K562 (cell line): Measurements from ENCODE around the gene TLX3. TPM values are rescaled to one million over a fixed set of nuclear protein-coding genes. Genes with fewer than 3 reads are reported as not detected.
A peak's percentile ranks its signal among the peaks of the same experiment; 100 is the strongest.

ENCODE experiments used
- ATAC-seq: fragments of 200-7000 bp; cut with Tn5 transposase; 3 replicates; pipeline ENCODE4 v1.9.1; 2020; ENCODE audit warnings: moderate library complexity
- BruUV-seq: library from RNA; stranded (reverse); fragments of 400-500 nt; replicated peaks from 2 replicates; lab custom pipeline; 2021; lab: Mats Ljungman, UMichigan
- CTCF ChIA-PET: fragments of 300-600 bp; formaldehyde crosslinking; extraction: SDS; loops from one replicate; lab custom pipeline; 2021; ENCODE audit warnings: low intra/inter-chr PET ratio; lab: Yijun Ruan, JAX
- POLR2A ChIA-PET: fragments of 300-600, 350-650 bp; sonication (Branson Sonifier 250); formaldehyde crosslinking; extraction: SDS; loops from one replicate; lab custom pipeline; 2021; ENCODE audit warnings: antibody characterized with exemption, inconsistent platforms; lab: Yijun Ruan, JAX
- DNase-seq, 4 experiments: peaks; one replicate each; pipeline versions ENCODE4 v3.0.0 to v3.0.0-alpha.2; 2011 to 2018; ENCODE audit warnings: low spot score in 3 of 4, mixed read lengths in 3 of 4; ENCODE audit errors: extremely low read depth in 1 of 4
- FAIRE-seq: peaks from 2 replicates; lab custom pipeline; 2011; peaks lifted over from hg19 to GRCh38; lab: Jason Lieb, UNC
- H2AFZ ChIP-seq: 2 replicates; pipeline ENCODE4 v1.6.0; 2011; ENCODE audit warnings: low read depth, low read length, control low read depth, inconsistent platforms
- H3K27ac ChIP-seq: fragments of 200-600 bp; 3 replicates; pipeline ENCODE4 v1.8.0; 2011; ENCODE audit warnings: low read depth, mild to moderate bottlenecking, control low read depth, inconsistent platforms, low read length, moderate library complexity, mixed read lengths; ENCODE audit errors: extremely low read depth
- H3K27me3 ChIP-seq, 2 experiments: fragments of 300-600 bp in 1 of 2; 2 replicates in 1 of 2; 3 replicates in 1 of 2; pipeline versions ENCODE4 v1.6.0 to v1.8.0; 2011; ENCODE audit warnings: inconsistent platforms in 2 of 2, low read length in 2 of 2, mild to moderate bottlenecking in 1 of 2, mixed read lengths in 1 of 2, moderate library complexity in 1 of 2; ENCODE audit not compliant: control insufficient read depth in 2 of 2, insufficient read depth in 2 of 2
- H3K36me3 ChIP-seq: fragments of 300-600 bp; 3 replicates; pipeline ENCODE4 v1.8.0; 2011; ENCODE audit warnings: mild to moderate bottlenecking, low read length, inconsistent platforms; ENCODE audit not compliant: control insufficient read depth, insufficient read depth
- H3K4me1 ChIP-seq, 2 experiments: fragments of 200-600 bp in 1 of 2; replicated peaks in 1 of 2; 2 replicates in 1 of 2; 3 replicates in 1 of 2; pipeline versions ENCODE4 v1.5.1 to v1.8.0; 2011; ENCODE audit warnings: inconsistent platforms in 2 of 2, low read length in 2 of 2, mild to moderate bottlenecking in 1 of 2, mixed read lengths in 1 of 2, moderate library complexity in 1 of 2; ENCODE audit not compliant: control insufficient read depth in 2 of 2, insufficient read depth in 2 of 2
- H3K4me2 ChIP-seq: 2 replicates; pipeline ENCODE4 v1.6.1; 2011; ENCODE audit warnings: low read length, control low read depth, inconsistent platforms, mixed read lengths; ENCODE audit not compliant: insufficient read depth
- H3K4me3 ChIP-seq: fragments of 200-600 bp; sonication (generic), shearing (Covaris generic); 2 replicates; pipeline ENCODE4 v1.5.1; 2016; ENCODE audit warnings: control low read depth, inconsistent platforms
- H3K79me2 ChIP-seq: fragments of 200-600 bp; 3 replicates; pipeline ENCODE4 v1.8.0; 2011; ENCODE audit warnings: low read length, inconsistent platforms; ENCODE audit not compliant: control insufficient read depth, insufficient read depth
- H3K9ac ChIP-seq, 2 experiments: 2 replicates each; pipeline versions ENCODE4 v1.6.0 to v1.6.1; 2011; ENCODE audit warnings: low read depth in 2 of 2, low read length in 2 of 2, control low read depth in 1 of 2, inconsistent platforms in 1 of 2, mild to moderate bottlenecking in 1 of 2, mixed read lengths in 1 of 2; ENCODE audit not compliant: insufficient read depth in 1 of 2
- H3K9me1 ChIP-seq: one replicate; pipeline ENCODE4 v1.6.0; 2011; ENCODE audit warnings: inconsistent platforms, mild to moderate bottlenecking, low read length, moderate library complexity; ENCODE audit not compliant: control insufficient read depth, insufficient read depth
- H3K9me3 ChIP-seq: replicated peaks from 2 replicates; pipeline ENCODE4 v1.5.1; 2011; ENCODE audit warnings: low read depth, low read length, inconsistent platforms; ENCODE audit not compliant: control insufficient read depth, insufficient read depth
- H4K20me1 ChIP-seq: replicated peaks from 2 replicates; pipeline ENCODE4 v1.6.1; 2011; ENCODE audit warnings: low read length, inconsistent platforms, mixed read lengths; ENCODE audit not compliant: control insufficient read depth, insufficient read depth
- ELF4 ChIP-seq: fragments of 450-650 bp; formaldehyde crosslinking; IDR thresholded peaks from 2 replicates; pipeline ENCODE4 v1.4.0; 2022; ENCODE audit warnings: missing genetic modification characterization
- HNRNPL ChIP-seq: fragments of 200-400 bp; formaldehyde crosslinking; IDR thresholded peaks from 2 replicates; pipeline ENCODE4 v1.6.1; 2017; ENCODE audit warnings: low read depth, mild to moderate bottlenecking, low read length
- MTA1 ChIP-seq: fragments of 450-650 bp; IDR thresholded peaks from 2 replicates; pipeline ENCODE4 v1.6.1; 2017; ENCODE audit warnings: borderline replicate concordance
- NCOA4 ChIP-seq: fragments of 450-650 bp; IDR thresholded peaks from 2 replicates; pipeline ENCODE4 v1.6.1; 2018; ENCODE audit warnings: mild to moderate bottlenecking; ENCODE audit not compliant: partially characterized antibody
- NFYB ChIP-seq: IDR thresholded peaks from 2 replicates; pipeline ENCODE4 v1.6.1; 2011; ENCODE audit warnings: mild to moderate bottlenecking, moderate library complexity; ENCODE audit not compliant: insufficient read length; ENCODE audit errors: extremely low read depth
- RBM39 ChIP-seq: fragments of 200-400 bp; formaldehyde crosslinking; optimal IDR thresholded peaks from 2 replicates; pipeline ENCODE3; 2018; ENCODE audit warnings: low read depth, low read length
- SPI1 ChIP-seq: IDR thresholded peaks from 2 replicates; pipeline ENCODE4 v1.6.1; 2011; ENCODE audit warnings: low read depth, low read length, control low read depth, borderline replicate concordance
- ZNF316 ChIP-seq: fragments of 450-650 bp; IDR thresholded peaks from 2 replicates; pipeline ENCODE4 v1.6.1; 2016
- WGBS: fragments of 100-300 bp; shearing (Covaris generic); methylation state at CpG from one replicate; pipeline ENCODE4 v1.1.6; 2016; ENCODE audit warnings: low coverage, mixed read lengths; ENCODE audit not compliant: insufficient coverage; ENCODE audit errors: missing lambda C conversion rate; 5-methylcytosine and 5-hydroxymethylcytosine counted together
- in situ Hi-C: fragments of 300-500 bp; cut with MboI; formaldehyde crosslinking; loops from 4 replicates; pipeline ENCODE4 v1.15.0; 2018; ENCODE audit warnings: inconsistent platforms, mixed read lengths
- intact Hi-C: fragments of 100-400 bp; cut with micrococcal nuclease; formaldehyde crosslinking; loops from 2 replicates; pipeline ENCODE4 v1.14.2; 2022
- polyA plus RNA-seq, 8 experiments: library from polyadenylated mRNA; depleted of rRNA in 4 of 8; stranded (reverse) in 5 of 8; unstranded in 3 of 8; fragments of >200 nt; fragmentation: Nextera tagmentation in 2 of 8; fragmentation: Illumina TruSeq in 1 of 8; extraction: Ambion mirVana in 2 of 8; extraction: Trizol in 1 of 8; gene quantifications; 2 replicates each; pipeline versions ENCODE4 v1.2.1 to v1.2.3, GENCODE V29; 2011 to 2014; ENCODE audit warnings: inconsistent platforms in 1 of 8, missing spikeins in 1 of 8
- total RNA-seq, 7 experiments: library from RNA; depleted of rRNA in 6 of 7; stranded (reverse); fragments of >200 nt in 6 of 7; fragmentation: Illumina TruSeq in 2 of 7; extraction: Trizol in 2 of 7; gene quantifications; 2 replicates each; pipeline versions ENCODE4 v1.2.1 to v1.2.3, GENCODE V29; 2011 to 2021; ENCODE audit warnings: low replicate concordance in 1 of 7
- TF ChIP-seq, protein P1 (sequence below): fragments of 450-650 bp; formaldehyde crosslinking; IDR thresholded peaks from 2 replicates; pipeline ENCODE4 v1.4.0; 2020; ENCODE audit warnings: mild to moderate bottlenecking
- TF ChIP-seq, protein P2 (sequence below): sonication (generic); formaldehyde crosslinking; IDR thresholded peaks from 2 replicates; pipeline ENCODE4 v1.8.0; 2022; ENCODE audit warnings: missing genetic modification reagents, mild to moderate bottlenecking, borderline replicate concordance
- TF ChIP-seq, protein P3 (sequence below), 2 experiments: IDR thresholded peaks; 2 replicates each; pipeline ENCODE4 v1.6.1; 2011; ENCODE audit warnings: borderline replicate concordance in 1 of 2, control low read depth in 1 of 2, low read depth in 1 of 2, low read length in 1 of 2, mild to moderate bottlenecking in 1 of 2, mixed read lengths in 1 of 2, moderate library complexity in 1 of 2; ENCODE audit not compliant: insufficient read depth in 1 of 2, insufficient read length in 1 of 2, poor library complexity in 1 of 2, severe bottlenecking in 1 of 2; ENCODE audit errors: extremely low read depth in 1 of 2

The TLX3 gene
- total and polyA plus RNA-seq, 9 of the 15 experiments (the other 6 are each of a cell fraction or from before 2014, with no cell fraction given): not detected

DNA sequence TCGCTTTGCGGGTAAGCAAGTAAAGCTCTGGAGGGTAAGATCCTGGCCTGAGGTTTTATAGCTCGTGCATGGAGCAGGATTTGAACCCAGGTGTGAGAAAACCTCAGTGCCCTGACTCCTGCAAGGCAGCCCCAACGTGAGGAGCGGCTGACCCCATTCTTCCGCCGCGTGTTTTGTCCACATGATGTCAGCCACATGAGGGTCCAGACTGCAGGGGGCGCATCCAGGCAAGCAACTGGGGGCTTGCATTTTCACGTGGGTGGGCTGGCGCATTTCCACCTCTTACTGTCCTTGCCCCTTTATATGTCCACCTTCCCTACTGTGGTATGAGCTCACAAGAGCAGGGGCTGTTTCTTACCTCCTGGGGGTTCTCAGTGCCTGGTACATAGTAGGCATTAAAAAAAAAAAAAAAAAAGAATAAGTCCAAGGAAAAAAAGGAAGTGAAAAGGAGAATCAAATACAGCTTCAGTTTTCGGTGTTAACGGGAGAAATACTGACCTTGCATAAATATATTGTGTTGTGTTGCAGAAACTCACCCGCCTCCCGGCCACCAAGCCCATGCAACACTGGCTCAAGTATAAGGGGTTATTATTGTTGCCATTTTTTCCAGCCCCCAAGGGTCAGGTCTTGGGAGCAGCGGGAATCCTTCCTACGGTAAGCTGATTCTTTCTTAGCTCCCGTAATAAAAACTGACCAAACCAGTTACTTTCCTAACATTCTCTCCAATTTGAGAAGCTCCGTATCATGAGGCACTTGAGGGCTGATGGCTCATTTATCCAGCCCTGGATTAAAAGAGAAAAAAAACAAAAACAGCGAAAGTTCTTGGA lies 15.0 kb downstream of the TLX3 start:
- ATAC-seq (no peak), FAIRE-seq (no peak)
- CTCF ChIA-PET: no interaction called here

DNA sequence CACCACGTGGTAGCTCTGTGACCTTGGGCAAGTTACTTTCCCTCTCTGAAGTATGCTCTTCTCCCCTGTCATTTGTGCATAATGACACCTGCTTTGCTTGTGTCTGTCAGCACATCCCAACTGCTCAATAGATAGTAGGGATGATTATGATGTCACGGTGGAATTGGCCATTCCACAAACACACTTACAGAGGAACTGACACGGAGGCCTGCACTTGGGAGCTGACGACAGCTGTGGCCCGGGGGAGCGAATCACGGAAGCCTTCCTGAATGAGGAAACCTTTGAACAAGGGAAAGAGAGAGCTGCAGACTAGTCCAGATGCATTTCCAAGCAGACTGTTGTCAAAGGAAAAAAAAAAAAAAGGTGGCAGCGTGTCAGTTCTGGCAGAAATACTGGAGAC lies 21.0 kb downstream of the TLX3 start:
- CTCF ChIA-PET: no interaction called here
- Histone ChIP-seq H3K36me3 (no peaks in the 10 kb centered on the region), H3K9me3 (no peaks in the 10 kb centered on the region), H3K9ac (no peak overlapping the region), H3K4me1 (no peaks in the 10 kb centered on the region), H3K9me1 (no peaks in the 10 kb centered on the region), H3K4me2 (no peak overlapping the region), H3K27me3 (peaks cover 2 to 21% of the 10 kb centered on the region in 2 experiments; a peak in 4 of 5 replicates), H3K4me3 (no peak overlapping the region), H3K79me2 (no peaks in the 10 kb centered on the region), H3K27ac (no peak overlapping the region), H2AFZ (no peak overlapping the region), H4K20me1 (no peaks in the 10 kb centered on the region)
- FAIRE-seq (no peak), ATAC-seq (no peak), DNase-seq (no peak)
- in situ Hi-C loops (loop anchor here (10.0 kb wide), 1 partner anchor 585 kb away; no protein-coding TSS in a partner anchor), intact Hi-C loops (no loop called here)
- BruUV-seq: no TSS peak
- WGBS: 0% methylated on average over 8 of the region's 8 CpGs
- POLR2A ChIA-PET: no interaction called here
- TF ChIP-seq, protein P1, sequence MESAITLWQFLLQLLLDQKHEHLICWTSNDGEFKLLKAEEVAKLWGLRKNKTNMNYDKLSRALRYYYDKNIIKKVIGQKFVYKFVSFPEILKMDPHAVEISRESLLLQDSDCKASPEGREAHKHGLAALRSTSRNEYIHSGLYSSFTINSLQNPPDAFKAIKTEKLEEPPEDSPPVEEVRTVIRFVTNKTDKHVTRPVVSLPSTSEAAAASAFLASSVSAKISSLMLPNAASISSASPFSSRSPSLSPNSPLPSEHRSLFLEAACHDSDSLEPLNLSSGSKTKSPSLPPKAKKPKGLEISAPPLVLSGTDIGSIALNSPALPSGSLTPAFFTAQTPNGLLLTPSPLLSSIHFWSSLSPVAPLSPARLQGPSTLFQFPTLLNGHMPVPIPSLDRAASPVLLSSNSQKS: no peak
- TF ChIP-seq NFYB: no peak
- no peak for TF ChIP-seq RBM39
- TF ChIP-seq, protein P2, sequence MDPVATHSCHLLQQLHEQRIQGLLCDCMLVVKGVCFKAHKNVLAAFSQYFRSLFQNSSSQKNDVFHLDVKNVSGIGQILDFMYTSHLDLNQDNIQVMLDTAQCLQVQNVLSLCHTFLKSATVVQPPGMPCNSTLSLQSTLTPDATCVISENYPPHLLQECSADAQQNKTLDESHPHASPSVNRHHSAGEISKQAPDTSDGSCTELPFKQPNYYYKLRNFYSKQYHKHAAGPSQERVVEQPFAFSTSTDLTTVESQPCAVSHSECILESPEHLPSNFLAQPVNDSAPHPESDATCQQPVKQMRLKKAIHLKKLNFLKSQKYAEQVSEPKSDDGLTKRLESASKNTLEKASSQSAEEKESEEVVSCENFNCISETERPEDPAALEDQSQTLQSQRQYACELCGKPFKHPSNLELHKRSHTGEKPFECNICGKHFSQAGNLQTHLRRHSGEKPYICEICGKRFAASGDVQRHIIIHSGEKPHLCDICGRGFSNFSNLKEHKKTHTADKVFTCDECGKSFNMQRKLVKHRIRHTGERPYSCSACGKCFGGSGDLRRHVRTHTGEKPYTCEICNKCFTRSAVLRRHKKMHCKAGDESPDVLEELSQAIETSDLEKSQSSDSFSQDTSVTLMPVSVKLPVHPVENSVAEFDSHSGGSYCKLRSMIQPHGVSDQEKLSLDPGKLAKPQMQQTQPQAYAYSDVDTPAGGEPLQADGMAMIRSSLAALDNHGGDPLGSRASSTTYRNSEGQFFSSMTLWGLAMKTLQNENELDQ (CRISPR knock-in tag): no peak
- TF ChIP-seq, protein P3, sequence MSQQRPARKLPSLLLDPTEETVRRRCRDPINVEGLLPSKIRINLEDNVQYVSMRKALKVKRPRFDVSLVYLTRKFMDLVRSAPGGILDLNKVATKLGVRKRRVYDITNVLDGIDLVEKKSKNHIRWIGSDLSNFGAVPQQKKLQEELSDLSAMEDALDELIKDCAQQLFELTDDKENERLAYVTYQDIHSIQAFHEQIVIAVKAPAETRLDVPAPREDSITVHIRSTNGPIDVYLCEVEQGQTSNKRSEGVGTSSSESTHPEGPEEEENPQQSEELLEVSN (IDR thresholded peaks at IDR 0.05; ENCODE audit: borderline replicate concordance in 1 of 2, extremely low read depth in 1 of 2, insufficient read depth in 1 of 2, insufficient read length in 1 of 2, low read depth in 1 of 2, low read length in 1 of 2, poor library complexity in 1 of 2, severe bottlenecking in 1 of 2): no peak
- no peak for TF ChIP-seq MTA1
- TF ChIP-seq ELF4 (CRISPR knock-in tag): no peak
- TF ChIP-seq NCOA4: no peak

More for the DNA sequence above, 15.0 kb downstream of the TLX3 start:
- in situ Hi-C loops (no loop called here), intact Hi-C loops (no loop called here)
- H3K27ac ChIP-seq: no peak overlapping the region
- POLR2A ChIA-PET: no interaction called here
- no peak for DNase-seq
- no TSS peak for BruUV-seq
- H4K20me1 ChIP-seq: no peaks in the 10 kb centered on the region
- peaks cover 12 to 25% of the 10 kb centered on the region in 2 experiments; a peak in 4 of 5 replicates for H3K27me3 ChIP-seq
- no peak overlapping the region for H3K4me2 ChIP-seq
- H3K36me3 ChIP-seq: no peaks in the 10 kb centered on the region
- no peak overlapping the region for H3K9ac ChIP-seq
- no peaks in the 10 kb centered on the region for H3K4me1 ChIP-seq
- no peaks in the 10 kb centered on the region for H3K9me1 ChIP-seq
- WGBS: 14% methylated on average over 20 of the region's 20 CpGs
- H3K9me3 ChIP-seq: no peaks in the 10 kb centered on the region
- TF ChIP-seq HNRNPL: no peak
- peak; percentile 23; the same call in 1 of the 2 replicates for TF ChIP-seq SPI1
- TF ChIP-seq ZNF316: peak; percentile 26; the same call in 1 of the 2 replicates
- H2AFZ ChIP-seq: no peak overlapping the region
- H3K4me3 ChIP-seq: no peak overlapping the region
- H3K79me2 ChIP-seq: no peaks in the 10 kb centered on the region
